Umbilical cord (tissue), 2 donors: ENCODE results near the gene S1PR2. TPM values are rescaled to one million over a fixed set of nuclear protein-coding genes. Genes with fewer than 3 reads are reported as not detected.

ENCODE experiments used
- DNase-seq: peaks from one replicate; pipeline ENCODE4 v3.0.0-alpha.2; 2015; ENCODE audit warnings: low spot score
- total RNA-seq: library from RNA; depleted of rRNA; stranded (reverse); fragments of >200 nt; gene quantifications from one replicate; pipeline ENCODE4 v1.2.3, GENCODE V29; 2014; ENCODE audit warnings: low replicate concordance; ENCODE audit not compliant: insufficient read depth

The S1PR2 gene
- 19.0 TPM for total RNA-seq

- peak; percentile 86 for DNase-seq
These were observed at the start of gene S1PR2 for GRCh38 chr19:10230861-10231611. TSS of gene S1PR2 (minus strand) at chr19:10231331. CDS start at chr19:10224905, 6,426 bp downstream.

- DNase-seq = no peak
These were observed 48.8 kb upstream of the S1PR2 start for GRCh38 chr19:10279737-10280442.

- DNase-seq = no peak
These were observed 47.8 kb upstream of the S1PR2 start for GRCh38 chr19:10278935-10279334.

- no peak for DNase-seq
These were observed 46.9 kb upstream of the S1PR2 start for GRCh38 chr19:10277795-10278589.

- DNase-seq = no peak
These were observed 43.5 kb upstream of the S1PR2 start for GRCh38 chr19:10274589-10274988.

GRCh38 chr19:10271543-10272086, 40.5 kb upstream of the S1PR2 start:
- DNase-seq = no peak

- peak; percentile 53 for DNase-seq
These were observed 39.7 kb upstream of the S1PR2 start, which contains the start of gene ICAM1 for GRCh38 chr19:10270616-10271394. TSS of gene ICAM1 (plus strand) at chr19:10271120. CDS start at chr19:10271160, 40 bp downstream.

GRCh38 chr19:10270180-10270615, 39.1 kb upstream of the S1PR2 start:
- DNase-seq = no peak

GRCh38 chr19:10269333-10270179, 38.4 kb upstream of the S1PR2 start:
- DNase-seq = peak; percentile 83

GRCh38 chr19:10268071-10268470, 36.9 kb upstream of the S1PR2 start:
- no peak for DNase-seq

- DNase-seq = no peak
These were observed 35.6 kb upstream of the S1PR2 start for GRCh38 chr19:10266706-10267105.

GRCh38 chr19:10262771-10263170, 31.6 kb upstream of the S1PR2 start:
- no peak for DNase-seq

GRCh38 chr19:10260141-10260584, 29.0 kb upstream of the S1PR2 start:
- DNase-seq = no peak

- peak; percentile 85 for DNase-seq
These were observed 28.2 kb upstream of the S1PR2 start for GRCh38 chr19:10259162-10259905.

GRCh38 chr19:10258080-10258710, 27.1 kb upstream of the S1PR2 start:
- DNase-seq = no peak

GRCh38 chr19:10256970-10257615, 26.0 kb upstream of the S1PR2 start:
- DNase-seq = no peak

- DNase-seq = no peak
These were observed 25.4 kb upstream of the S1PR2 start for GRCh38 chr19:10256551-10256950.

GRCh38 chr19:10255358-10255757, 24.2 kb upstream of the S1PR2 start:
- DNase-seq = no peak
